DMS153 treated with DMSO at 0.1 percent for 48 hours (cell line): ENCODE data around the gene CPZ.

Experiments used
- DNase-seq: peaks from one replicate; lab custom pipeline; 2025; ENCODE audit not compliant: unreplicated experiment; lab: John Stamatoyannopoulos, UW

Gene CPZ

DNA sequence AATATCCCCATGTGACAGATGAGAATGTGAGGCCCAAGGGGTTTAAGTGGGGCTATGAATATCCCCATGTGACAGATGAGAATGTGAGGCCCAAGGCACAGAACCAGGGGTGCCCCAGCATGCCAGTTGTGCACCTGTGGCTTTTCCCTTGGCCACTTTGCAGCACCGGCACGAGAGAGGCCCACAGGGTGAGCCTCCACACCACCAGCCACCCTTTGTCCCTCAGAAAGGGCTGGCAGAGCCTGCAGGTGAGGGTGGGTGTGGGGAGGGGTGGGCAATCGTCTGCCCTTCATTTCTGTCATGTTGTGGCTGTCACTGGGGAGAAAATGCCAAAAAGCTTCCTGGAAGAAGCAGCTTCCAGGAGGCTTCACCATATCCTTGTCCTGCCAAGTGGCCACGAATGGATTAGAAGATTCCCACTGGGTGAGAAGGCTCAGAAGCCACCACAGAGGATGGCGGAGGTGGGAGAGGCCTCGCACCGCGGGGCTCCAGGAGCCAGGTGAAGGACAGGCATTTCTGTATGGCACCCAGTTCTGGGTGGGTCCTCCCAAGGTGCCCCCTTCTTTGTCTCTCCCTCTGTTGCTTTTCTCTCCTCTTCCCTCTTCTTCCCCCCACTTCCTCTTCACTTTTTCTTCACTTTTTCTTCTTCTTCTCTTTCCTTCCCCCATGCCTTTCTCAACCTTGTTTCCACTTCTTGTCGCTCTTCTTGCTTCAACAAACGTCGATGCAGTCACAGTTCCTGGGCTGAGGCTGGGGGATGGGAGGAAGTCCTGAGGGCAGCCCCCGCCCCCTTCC lies 12.8 kb upstream of the CPZ start:
- no peak for DNase-seq

DNA sequence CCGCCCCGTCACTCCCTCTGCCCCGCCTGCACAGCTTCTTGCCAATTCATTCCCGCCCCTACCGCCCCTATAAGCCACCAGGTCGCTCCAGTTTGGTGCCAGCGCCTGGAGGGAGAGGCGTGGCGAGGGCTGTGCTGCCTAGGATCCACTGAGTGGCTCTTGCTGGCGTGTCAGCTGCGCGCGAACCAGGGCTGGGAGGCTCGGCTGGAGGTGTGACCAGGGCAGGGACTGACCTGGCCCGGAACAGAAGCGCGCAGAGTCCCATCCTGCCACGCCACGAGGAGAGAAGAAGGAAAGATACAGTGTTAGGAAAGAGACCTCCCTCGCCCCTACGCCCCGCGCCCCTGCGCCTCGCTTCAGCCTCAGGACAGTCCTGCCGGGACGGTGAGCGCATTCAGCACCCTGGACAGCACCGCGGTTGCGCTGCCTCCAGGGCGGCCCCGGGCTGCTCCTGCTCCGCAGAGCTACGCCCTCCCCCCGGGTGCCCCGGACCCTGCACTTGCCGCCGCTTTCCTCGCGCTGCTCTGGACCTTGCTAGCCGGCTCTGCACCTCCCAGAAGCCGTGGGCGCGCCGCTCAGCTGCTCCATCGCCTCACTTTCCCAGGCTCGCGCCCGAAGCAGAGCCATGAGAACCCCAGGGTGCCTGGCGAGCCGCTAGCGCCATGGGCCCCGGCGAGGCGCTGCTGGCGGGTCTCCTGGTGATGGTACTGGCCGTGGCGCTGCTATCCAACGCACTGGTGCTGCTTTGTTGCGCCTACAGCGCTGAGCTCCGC lies 12.1 kb upstream of the CPZ start, which contains the start of gene GPR78:
GPR78 (plus strand) TSS at position 72 of the 773 bp plus-strand sequence; CDS start at position 663, 591 bp downstream.
- no peak for DNase-seq

DNA sequence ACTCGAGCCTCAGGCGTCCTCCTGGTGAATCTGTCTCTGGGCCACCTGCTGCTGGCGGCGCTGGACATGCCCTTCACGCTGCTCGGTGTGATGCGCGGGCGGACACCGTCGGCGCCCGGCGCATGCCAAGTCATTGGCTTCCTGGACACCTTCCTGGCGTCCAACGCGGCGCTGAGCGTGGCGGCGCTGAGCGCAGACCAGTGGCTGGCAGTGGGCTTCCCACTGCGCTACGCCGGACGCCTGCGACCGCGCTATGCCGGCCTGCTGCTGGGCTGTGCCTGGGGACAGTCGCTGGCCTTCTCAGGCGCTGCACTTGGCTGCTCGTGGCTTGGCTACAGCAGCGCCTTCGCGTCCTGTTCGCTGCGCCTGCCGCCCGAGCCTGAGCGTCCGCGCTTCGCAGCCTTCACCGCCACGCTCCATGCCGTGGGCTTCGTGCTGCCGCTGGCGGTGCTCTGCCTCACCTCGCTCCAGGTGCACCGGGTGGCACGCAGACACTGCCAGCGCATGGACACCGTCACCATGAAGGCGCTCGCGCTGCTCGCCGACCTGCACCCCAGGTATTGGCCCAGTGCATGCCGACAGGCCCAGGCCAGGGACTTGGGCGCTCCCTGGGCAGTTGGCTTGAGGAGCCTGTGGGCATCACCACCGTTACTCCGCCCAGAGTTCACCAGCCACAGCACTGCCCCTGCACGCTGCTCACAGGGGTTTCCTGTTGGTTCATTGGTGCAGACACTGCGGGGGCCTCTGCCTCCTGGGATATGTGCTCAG lies 11.3 kb upstream of the CPZ start:
- no peak for DNase-seq

DNA sequence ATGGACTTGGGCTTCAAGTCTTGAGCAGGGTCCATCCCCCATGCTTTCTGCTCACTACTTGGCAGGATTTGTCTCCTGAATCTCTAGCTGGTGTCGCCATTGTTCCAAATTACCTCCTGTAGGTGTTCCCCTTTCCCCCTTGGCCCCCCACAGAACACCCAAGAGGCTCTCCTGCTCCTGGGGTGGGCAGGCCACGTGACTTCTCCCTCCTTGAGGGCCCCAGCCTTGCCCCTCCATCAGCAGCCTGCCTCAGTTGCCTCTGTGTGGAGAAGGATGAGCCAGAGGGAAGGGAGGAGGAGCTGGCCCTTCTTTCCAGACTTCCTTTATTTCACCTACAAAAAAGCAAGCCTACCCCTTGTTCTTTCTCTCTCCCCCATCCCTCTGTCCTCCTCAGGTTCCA lies 10.5 kb upstream of the CPZ start:
- no peak for DNase-seq

DNA sequence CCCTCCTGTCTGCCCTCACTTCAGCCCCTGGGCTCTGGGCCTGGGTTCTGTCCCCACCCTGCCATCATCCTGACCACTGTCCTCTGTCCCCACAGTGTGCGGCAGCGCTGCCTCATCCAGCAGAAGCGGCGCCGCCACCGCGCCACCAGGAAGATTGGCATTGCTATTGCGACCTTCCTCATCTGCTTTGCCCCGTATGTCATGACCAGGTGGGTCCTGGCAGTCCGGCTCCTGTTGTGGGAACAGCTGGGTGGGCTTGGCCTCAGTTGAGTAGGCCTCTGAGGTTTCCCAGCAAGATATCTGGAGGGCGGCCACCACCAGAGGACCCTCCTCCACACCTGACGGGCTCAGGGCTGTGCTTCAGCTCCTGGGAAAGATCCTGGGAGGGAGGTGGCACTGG lies 10.1 kb upstream of the CPZ start:
- no peak for DNase-seq

DNA sequence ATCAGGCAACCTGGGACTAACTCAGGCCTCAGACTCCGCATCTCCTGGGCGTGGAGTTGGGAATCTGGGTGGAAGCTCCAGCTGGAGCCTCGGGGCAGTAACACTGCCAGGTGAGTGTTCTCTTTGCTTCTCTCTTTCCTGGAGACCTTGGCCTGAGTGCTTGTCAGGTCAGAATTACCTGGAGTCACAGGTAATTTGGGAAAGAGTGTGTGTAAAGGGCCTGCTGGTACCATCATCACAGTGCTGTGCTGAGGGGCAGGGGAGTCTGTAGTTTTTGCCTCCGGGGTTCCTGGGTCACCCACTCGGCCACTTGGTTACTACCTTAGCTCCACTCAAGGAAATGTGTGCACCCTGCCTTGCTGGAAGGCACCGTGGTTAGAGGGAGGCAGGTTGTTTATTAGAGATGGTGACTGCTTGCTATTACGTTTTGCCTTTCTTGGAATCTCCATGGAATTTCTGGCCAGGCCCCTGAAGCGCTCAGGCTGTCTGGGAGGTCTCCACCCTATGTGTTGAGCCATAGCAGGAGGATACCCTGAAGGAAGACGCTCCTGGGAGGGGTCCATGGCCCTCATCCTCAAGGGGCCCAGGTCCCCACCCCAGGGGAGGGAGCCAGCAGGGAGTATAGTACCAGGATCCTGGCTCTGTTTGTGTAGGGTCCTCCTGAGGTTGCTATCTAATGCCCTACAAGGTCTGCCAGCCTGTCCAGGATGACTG lies 9.5 kb upstream of the CPZ start:
- DNase-seq: no peak

DNA sequence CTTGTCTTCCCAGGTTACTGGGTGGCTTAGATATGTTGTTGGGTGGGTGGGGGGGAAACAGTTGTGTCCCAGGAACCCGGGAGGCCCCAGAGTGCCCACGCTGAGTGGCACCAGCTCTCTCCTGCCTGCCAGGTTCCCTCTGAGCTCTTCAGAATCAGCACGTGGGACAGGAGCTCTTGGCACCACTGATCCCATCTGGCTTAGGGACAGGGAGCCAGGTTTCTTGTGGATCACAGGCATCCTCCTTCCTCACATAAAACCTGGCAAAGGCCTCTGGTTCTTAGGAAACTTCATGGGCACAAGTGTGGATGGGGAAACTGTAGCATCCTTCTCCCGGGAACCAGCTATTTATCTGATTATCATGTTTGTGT lies 8.9 kb upstream of the CPZ start:
- no peak for DNase-seq

DNA sequence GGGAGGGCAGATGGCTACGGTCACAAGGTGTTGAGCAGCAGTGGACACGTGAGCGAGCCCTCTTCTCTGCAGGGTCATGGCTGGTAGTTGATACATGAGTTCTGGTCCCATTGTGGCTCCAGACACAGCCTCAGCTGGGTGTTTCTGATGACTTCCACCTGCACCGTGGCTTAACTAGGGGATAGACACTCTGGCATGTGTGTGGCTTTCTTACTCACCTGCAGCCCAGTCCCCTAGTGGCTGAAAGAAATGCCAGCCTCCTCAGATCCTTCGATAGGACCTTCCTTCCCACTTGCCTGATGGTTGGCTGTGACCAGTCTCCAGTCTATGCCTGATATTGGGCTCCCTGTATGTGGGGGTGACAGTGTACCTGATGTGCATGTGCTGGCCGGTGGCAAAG lies 7.4 kb upstream of the CPZ start:
- no peak for DNase-seq

DNA sequence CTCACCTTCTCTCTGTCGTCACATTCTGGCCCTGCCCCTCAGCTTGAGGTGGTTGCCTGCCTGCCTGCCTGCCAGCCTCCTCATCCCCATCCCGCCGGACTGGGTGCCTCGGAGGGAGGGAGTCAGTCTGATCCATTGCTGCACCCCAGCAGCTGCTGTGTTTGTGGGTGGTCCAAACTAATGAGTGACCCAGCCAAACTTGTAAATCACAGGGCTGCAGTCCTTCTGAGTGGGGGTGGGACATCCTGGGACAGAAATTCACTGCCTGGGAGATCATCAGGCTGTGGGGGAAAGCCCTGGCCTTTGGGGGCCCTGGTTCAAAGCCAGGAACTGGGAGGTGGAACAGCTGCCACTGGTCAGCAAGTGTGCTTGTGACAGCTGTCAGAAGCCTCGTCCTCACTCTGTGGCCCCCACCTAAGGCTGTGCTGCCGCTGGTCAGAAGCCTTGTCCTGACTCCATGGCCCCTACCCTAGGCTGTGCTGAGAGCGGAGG lies 6.8 kb upstream of the CPZ start:
- no peak for DNase-seq

DNA sequence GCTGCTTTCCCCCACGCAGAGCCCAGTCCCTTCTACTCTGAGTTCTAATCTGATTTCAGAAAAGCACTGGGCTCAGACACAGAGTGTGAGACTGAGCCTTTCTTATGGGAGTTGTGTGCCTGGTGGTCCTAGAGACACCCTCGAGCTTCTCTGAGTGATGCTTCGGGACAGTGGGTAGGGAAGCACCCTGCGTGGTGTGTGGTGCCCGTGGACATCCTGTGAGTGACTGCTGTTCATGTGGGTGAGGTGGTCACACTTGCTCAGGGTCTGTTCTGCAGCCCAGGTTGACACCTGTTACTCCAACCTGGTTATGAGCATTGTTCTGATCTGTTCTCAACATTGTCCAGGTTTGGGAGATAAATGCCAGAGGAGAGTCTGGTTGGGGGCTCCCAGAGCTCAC lies 6.3 kb upstream of the CPZ start:
- no peak for DNase-seq

DNA sequence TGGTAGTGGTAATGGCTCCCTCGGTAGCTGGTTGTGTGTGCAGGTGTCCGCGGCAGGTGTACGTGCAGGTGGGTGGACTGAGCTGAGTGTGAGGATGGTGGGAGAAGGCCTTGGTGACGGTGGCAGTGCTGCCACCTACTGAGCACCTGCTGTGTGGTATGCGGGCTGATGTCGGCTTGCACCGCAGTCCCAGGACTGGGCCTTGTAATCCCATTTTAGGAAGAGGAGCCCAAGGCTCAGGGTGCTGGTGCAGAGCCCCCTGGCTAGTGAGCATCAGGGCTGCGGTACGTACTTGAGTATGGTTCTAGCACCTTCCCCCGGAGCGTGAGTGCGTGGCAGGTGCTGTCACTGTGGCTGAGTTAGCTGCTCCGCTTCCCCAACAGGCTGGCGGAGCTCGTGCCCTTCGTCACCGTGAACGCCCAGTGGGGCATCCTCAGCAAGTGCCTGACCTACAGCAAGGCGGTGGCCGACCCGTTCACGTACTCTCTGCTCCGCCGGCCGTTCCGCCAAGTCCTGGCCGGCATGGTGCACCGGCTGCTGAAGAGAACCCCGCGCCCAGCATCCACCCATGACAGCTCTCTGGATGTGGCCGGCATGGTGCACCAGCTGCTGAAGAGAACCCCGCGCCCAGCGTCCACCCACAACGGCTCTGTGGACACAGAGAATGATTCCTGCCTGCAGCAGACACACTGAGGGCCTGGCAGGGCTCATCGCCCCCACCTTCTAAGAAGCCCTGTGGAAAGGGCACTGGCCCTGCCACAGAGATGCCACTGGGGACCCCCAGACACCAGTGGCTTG lies 5.7 kb upstream of the CPZ start:
- no peak for DNase-seq

DNA sequence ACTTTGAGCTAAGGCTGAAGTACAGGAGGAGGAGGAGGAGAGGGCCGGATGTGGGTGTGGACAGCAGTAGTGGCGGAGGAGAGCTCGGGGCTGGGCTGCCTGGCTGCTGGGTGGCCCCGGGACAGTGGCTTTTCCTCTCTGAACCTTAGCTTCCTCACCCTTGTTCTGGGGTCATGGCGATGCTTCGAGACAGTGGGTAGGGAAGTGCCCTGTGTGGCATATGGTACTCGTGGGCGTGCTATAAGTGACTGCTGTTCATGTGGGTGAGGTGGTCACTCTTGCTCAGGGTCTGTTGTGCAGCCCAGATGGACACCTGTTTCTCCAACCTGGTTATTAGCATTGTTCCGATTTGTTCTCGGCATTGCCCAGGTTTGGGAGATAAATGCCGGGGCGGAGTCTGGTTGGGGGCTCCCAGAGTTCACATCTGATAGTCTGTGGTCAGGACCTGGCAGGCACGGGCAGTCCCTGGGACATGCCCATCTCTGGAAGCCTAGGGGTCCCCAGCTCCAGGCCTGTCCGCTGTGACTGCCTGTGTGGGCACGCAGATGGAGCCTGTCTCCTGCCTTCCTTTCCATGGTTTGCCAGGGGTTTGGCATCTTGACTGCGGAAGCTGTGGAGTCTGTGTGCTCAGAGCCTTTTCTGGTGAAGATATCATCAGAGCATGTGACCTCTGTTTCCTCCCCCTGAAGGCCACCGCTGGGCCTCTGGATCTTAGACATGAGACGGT lies 4.9 kb upstream of the CPZ start:
- DNase-seq: no peak

DNA sequence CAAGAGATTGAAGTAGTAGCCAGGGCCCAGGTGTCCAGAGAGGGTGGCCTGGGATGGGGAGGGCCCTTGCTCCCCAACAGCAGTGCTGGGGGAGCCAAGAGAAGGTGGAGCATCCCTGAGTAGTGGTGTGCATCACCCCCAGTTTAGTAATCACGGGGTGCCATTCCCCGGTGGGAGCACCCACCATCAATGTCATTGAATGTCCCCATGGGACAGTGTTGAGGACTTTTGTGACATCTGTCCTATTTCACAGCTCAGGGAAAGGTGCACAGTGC lies 4.4 kb upstream of the CPZ start:
- no peak for DNase-seq

DNA sequence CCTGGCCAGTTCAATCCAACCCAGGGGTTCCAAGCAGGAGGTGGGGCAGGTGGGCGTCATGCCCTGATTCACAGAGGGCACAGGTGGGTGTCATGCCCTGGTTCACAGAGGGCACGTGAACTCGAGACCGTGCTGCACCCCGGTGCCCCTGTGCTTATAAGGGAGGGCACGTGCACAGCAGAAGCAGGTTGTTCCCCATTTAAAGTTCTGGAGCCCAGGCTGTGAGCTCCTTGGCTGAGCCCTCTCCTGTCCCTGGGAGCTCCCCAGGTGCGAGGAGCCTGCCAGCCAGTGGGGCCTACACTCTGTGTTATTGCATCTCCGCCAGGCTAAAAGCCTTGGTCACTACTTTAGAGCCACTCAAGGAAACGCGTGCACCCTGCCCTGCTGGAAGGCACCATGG lies 3.2 kb upstream of the CPZ start:
- no peak for DNase-seq

DNA sequence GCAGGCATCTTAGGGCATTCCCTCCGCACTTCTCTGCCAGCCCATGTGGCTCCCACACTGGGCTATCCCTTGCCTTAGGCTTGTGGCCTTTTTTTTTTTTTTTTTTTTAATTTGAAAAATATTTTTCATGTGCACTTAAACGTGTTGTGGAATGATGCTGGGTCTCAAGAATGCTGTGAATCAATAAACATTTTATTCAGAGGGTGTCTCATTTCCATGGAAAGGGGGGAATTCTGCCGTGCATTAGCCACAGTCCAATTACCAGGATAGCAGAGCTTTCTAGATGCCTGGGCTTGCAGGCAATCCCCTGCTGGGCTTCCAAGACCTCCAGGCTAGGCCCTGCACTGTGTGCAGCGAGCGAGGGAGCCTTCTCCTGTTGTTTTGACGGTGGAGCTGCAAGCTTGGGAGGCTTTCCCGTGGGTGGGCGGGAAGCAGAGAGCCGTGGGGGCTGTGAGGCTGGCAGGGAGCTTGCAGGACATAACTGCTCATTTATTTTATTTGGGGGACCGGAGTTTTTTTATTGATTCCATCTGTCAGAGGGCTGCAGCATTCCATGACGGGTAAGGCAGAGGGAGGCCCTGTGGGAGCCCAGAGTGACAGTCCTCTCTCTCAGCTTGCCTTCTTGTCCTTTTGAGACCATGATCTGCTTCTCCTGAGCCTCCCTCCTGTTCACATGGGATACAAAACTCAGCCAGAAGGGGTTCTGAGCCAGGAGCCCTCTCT lies 2.6 kb upstream of the CPZ start:
- no peak for DNase-seq

DNA sequence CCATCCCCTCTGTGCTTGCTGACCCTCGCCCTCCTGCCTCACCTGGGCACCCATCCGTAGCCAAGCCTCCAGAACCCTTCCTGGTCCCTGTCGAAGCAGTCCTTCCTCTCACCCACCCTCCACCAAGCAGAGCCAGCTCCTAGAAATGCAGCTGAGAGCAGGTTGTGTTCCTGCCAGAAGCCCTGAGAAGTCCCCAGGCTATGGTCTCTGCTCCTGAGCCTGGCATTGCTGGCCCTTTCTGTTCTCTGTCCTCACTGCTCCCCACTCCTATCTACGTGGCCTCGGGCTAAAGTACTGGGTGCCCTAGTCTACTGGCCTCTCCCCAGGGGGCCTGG lies 2.1 kb upstream of the CPZ start:
- DNase-seq: no peak

DNA sequence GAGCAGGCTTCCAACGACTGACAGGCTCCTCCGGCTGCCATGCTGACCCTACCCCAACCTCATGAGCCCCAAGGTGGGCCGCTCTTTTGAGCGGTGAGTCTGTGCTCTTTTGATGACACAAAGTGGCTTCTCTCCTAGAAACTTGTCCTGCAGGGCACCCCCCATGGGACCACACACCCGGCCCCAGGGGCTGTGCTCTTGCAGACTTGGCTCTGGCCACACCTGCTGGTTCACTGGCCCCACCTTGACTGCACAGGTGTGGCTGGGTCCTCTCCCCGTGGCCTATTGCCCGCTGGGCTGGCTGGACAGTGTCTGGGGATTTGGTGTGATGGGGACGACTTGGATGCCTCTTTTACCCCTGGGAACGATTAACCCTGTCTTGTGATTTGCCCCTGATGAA lies 1.5 kb upstream of the CPZ start:
- no peak for DNase-seq

DNA sequence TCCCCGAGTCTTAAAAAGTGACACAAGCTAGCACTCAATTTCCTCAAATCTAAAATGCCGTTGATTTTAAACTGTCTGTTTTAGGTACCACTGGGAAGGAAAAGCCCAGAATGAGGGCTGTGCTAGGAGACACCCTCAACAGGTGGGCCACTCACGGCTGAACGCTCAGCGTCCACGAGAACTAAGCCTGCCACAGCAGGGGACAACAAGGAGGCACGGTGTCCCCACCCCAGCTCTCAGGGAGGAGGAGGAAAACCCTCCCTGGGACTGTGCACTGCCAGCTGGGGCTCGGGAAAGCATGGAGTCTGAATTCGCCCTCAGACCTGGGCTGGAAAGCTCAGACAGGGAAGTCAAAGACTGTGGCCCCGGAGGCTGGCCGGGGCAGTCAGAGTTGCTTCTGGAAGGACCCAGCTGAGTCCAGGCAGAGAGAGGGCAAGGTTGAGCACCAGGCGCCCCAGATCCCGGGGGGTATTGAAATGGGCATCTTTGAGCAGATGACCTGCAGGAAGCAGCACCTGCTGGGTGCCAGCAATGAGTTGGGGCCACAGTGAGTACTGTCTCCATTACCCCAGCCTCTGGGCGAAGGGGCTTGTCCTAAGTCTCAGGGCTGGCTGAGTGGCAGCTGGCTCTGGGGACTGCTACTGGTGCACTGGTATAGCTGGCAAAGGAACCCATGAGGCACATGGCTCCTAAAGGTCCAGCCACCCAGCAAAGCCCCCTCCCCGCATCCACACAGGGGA lies 769 bp upstream of the CPZ start:
- DNase-seq: no peak
